ENCODE results near the gene TIGD7.

TIGD7 gene, protein sequence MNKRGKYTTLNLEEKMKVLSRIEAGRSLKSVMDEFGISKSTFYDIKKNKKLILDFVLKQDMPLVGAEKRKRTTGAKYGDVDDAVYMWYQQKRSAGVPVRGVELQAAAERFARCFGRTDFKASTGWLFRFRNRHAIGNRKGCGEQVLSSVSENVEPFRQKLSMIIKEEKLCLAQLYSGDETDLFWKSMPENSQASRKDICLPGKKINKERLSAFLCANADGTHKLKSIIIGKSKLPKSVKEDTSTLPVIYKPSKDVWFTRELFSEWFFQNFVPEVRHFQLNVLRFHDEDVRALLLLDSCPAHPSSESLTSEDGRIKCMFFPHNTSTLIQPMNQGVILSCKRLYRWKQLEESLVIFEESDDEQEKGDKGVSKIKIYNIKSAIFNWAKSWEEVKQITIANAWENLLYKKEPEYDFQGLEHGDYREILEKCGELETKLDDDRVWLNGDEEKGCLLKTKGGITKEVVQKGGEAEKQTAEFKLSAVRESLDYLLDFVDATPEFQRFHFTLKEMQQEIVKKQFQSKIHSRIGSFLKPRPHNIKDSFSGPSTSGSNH

DNA sequence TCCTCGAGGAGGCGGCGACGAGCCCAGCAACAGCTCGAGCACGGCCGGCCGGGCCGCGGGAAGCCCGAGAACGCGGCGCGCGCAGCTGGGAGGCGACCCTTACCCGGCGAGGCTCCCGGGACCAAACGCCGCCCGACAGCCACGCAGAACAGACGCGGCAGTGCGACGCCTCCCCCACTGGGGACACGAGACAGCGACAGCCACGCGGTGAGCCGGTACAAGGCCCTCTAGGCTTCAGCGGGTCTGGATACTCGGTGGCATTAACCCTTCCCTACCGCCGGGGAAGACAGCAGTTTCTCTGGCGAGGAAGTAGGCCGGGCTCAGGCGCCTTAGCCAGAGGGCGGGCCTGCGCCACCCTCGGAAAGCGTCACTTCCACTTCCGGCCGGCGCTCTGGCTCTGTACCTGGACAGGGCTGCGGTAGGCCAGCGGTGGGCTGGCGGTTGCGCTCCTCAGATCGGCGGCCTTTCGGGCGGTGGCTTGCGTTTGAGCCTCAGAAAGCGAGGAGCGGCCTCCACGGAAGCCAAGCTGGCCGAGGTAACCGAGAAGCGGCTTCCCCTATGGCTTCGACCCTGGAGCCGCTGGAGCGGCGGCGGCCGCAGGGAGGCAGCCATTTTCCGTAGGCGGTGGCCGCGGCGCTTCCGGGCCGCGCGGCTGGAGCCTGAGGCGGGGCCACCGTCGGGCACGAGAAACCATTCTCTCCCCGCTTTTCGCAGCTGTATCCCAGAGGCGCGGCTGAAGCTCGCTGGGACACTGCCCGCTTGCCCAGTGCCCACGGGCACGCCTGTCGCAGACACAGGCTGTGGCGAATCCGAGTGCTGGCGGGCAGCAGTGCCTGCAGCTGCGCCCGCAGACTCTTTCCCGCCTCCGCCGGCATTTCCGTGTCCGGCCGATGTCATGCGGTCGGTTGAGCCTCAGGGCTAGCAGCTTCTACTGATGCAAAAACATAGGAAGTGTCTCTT, at the start of gene TIGD7, which contains the start of gene ZNF75A:
Gene TIGD7 (minus strand): TSS at position 322 of the 960 bp plus-strand sequence. CDS start 4,816 bp downstream, outside the sequence.
Gene ZNF75A (plus strand): TSS at position 389 of the 960 bp plus-strand sequence. CDS start 2,932 bp downstream, outside the sequence.
- in situ Hi-C loops (cut with HindIII; ENCODE audit: low sequenced_read_pairs) = no loop called here
- TF ChIP-seq, protein P1, sequence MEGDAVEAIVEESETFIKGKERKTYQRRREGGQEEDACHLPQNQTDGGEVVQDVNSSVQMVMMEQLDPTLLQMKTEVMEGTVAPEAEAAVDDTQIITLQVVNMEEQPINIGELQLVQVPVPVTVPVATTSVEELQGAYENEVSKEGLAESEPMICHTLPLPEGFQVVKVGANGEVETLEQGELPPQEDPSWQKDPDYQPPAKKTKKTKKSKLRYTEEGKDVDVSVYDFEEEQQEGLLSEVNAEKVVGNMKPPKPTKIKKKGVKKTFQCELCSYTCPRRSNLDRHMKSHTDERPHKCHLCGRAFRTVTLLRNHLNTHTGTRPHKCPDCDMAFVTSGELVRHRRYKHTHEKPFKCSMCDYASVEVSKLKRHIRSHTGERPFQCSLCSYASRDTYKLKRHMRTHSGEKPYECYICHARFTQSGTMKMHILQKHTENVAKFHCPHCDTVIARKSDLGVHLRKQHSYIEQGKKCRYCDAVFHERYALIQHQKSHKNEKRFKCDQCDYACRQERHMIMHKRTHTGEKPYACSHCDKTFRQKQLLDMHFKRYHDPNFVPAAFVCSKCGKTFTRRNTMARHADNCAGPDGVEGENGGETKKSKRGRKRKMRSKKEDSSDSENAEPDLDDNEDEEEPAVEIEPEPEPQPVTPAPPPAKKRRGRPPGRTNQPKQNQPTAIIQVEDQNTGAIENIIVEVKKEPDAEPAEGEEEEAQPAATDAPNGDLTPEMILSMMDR (IDR thresholded peaks at IDR 0.05; ENCODE audit: low read depth, low read length) = no peak
- H3K4me3 ChIP-seq (ENCODE audit: low read depth, low read length) = peak within 1 kb of the TSS; percentile 72
- DNase-seq (ENCODE audit: low read depth, low spot score) = peak; percentile 94

DNA sequence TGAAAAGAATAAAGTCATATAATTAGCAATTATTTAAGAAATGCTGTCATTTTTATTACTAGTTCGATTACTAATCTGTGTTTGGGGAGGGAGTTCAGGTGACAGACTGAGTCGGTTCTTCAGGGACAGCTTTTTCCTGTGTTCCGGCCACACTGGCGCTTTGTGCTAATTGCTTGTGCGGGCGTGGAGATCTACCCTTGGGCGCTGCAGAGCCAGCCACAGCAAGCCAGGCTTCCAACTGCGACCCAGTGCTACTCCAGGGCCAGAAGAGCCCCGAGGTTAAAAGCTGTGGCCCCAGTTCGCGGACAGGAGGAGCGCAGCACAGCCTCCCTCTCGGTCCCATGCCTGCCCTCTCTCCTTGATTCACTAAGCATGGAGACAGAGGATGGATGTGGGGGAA, 43.9 kb upstream of the TIGD7 start:
- in situ Hi-C loops (cut with HindIII; ENCODE audit: low sequenced_read_pairs) = no loop called here
- no peak for DNase-seq (ENCODE audit: low read depth, low spot score)
- TF ChIP-seq, protein P1 (IDR thresholded peaks at IDR 0.05; ENCODE audit: low read depth, low read length) = no peak
- H3K4me3 ChIP-seq (ENCODE audit: low read depth, low read length) = no peak overlapping the region

DNA sequence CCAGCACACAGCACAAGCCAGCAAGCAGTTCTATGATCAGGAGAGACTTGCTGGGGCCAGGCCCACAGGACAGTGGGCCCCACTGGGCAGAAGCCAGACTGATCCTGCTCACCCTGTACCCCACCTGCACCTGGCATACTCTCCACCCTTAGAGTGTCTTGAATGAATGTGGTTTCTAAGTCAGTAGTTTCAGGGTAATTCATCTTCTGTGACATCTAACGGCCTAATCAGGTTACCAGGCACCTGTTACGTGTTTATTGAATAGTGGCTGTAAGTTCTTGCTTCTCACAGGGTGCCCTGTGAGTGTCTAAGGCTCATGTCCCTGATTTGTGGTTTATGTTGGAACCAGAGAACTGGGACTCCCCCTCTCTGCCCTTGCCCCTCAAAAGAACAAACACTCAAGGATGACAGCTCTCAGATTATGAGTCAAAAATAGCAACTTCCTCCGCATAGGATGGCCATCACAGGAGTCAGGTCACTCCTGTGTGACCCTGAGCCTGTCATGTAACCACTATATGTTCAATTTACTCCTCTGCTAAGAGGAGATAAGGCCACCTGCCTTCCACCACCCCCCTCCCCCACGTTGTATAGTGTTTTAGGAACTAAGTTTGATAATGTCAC, 43.4 kb upstream of the TIGD7 start:
- no peak overlapping the region for H3K4me3 ChIP-seq (ENCODE audit: low read depth, low read length)
- in situ Hi-C loops (cut with HindIII; ENCODE audit: low sequenced_read_pairs) = no loop called here
- no peak for DNase-seq (ENCODE audit: low read depth, low spot score)
- TF ChIP-seq, protein P1 (IDR thresholded peaks at IDR 0.05; ENCODE audit: low read depth, low read length) = no peak

DNA sequence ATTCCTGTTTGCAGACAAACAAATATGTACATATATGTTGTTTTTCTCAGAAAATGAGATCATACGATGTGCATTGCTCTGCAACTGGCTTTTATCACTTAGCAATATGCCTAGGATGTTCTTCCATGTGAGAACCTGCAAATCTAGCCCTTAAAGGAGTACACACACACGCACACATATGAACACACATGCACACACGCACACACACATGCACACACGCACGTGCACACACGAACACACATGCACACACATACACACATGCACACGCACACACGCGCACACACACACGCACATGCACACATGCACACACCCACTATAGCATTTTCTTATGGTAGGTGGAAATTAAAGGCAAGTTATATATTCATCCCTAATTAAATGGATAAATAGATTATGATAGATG, 42.4 kb upstream of the TIGD7 start:
- H3K4me3 ChIP-seq (ENCODE audit: low read depth, low read length) = no peak overlapping the region
- DNase-seq (ENCODE audit: low read depth, low spot score) = no peak
- in situ Hi-C loops (cut with HindIII; ENCODE audit: low sequenced_read_pairs) = no loop called here
- TF ChIP-seq, protein P1 (IDR thresholded peaks at IDR 0.05; ENCODE audit: low read depth, low read length) = no peak

DNA sequence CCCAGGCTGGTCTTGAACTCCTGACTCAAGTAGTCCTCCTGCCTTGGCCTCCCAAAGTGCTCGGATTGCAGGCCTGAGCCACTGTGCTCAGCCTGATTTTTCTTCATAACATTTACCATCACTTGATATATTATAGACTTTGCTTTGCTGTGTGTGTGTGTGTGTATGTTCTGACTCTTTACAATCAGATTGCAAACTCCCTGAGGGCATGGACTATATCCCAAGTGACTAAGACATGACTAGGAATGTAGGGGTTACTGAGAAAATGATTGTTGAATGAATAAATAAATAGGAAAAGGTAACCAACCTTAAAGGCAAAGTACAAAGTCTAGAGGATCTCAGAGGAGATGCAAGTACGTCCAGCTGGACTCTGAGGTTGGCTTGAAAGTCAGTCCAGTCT, 40.8 kb upstream of the TIGD7 start:
- TF ChIP-seq, protein P1 (IDR thresholded peaks at IDR 0.05; ENCODE audit: low read depth, low read length) = no peak
- no peak overlapping the region for H3K4me3 ChIP-seq (ENCODE audit: low read depth, low read length)
- in situ Hi-C loops (cut with HindIII; ENCODE audit: low sequenced_read_pairs) = no loop called here
- DNase-seq (ENCODE audit: low read depth, low spot score) = no peak

DNA sequence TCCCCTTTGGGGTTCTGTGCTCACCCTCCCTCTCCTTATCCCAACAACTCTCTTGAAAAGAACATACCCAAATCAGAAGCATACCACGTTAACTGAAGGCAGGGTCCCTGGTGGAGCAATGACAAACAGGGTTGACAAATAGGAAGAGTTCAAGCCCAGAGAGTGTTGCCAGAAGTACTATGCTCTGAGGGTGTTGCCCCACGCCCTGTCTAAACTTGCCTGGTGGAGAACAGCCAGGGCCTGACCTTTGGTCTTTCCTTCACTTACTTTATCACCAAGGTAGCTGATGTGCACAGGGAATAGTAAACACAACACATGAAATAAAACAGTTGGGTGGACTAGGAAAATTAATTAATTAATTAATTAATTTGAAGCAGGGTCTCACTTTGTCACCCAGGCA, 23.4 kb upstream of the TIGD7 start:
- no peak for DNase-seq (ENCODE audit: low read depth, low spot score)
- TF ChIP-seq, protein P1 (IDR thresholded peaks at IDR 0.05; ENCODE audit: low read depth, low read length) = no peak
- in situ Hi-C loops (cut with HindIII; ENCODE audit: low sequenced_read_pairs) = no loop called here
- H3K4me3 ChIP-seq (ENCODE audit: low read depth, low read length) = no peak overlapping the region

Data from astrocyte of the spinal cord (primary cell).